Heart right ventricle (tissue), 16 donors: ENCODE results near the gene AP3B2. TPM values are rescaled to one million over a fixed set of nuclear protein-coding genes. Genes with fewer than 3 reads are reported as not detected.

Source experiments
- ATAC-seq, 8 donors: fragments of 200-7000 bp; cut with Tn5 transposase; one replicate each; pipeline ENCODE4 v1.9.1; 2020; ENCODE audit warnings: mild to moderate bottlenecking in 8 of 8, moderate library complexity in 8 of 8, moderate number of reproducible peaks in 1 of 8
- DNase-seq, 2 donors: peaks; one replicate each; pipeline ENCODE4 v3.0.0-alpha.2; 2020
- H3K27ac ChIP-seq, 10 donors: fragments of 200-600 bp; sonication (generic) in 2 of 10; one replicate each; pipeline versions ENCODE4 v1.5.0 to v1.8.0; 2020 to 2022; ENCODE audit warnings: mild to moderate bottlenecking in 3 of 10
- H3K27me3 ChIP-seq, 7 donors: fragments of 200-600 bp; one replicate each; pipeline ENCODE4 v1.8.0; 2021 to 2022; ENCODE audit warnings: mild to moderate bottlenecking in 2 of 7
- H3K36me3 ChIP-seq, 9 donors: fragments of 200-600 bp; sonication (generic) in 1 of 9; one replicate each; pipeline versions ENCODE4 v1.5.0 to v1.8.0; 2020 to 2022; ENCODE audit warnings: mild to moderate bottlenecking in 2 of 9
- H3K4me1 ChIP-seq, 9 donors: fragments of 200-600 bp; sonication (generic) in 1 of 9; one replicate each; pipeline versions ENCODE4 v1.5.0 to v1.8.0; 2020 to 2022; ENCODE audit warnings: mild to moderate bottlenecking in 4 of 9
- H3K4me3 ChIP-seq, 10 donors: fragments of 200-600 bp; sonication (generic) in 2 of 10; one replicate each; pipeline versions ENCODE4 v1.5.0 to v1.8.0; 2020 to 2022; ENCODE audit warnings: mild to moderate bottlenecking in 7 of 10, moderate library complexity in 2 of 10
- H3K9me3 ChIP-seq, 11 donors: fragments of 200-600 bp in 10 of 11; sonication (generic) in 2 of 11; one replicate each; pipeline versions ENCODE4 v1.5.0 to v1.8.0; 2013 to 2022; ENCODE audit warnings: mild to moderate bottlenecking in 2 of 11, control low read depth in 1 of 11, moderate library complexity in 1 of 11
- WGBS, 2 donors: extraction: QIAGEN DNeasy Blood & Tissue Kit; methylation state at CpG; one replicate each; pipeline ENCODE4 v1.1.7; 2013; ENCODE audit warnings: inconsistent platforms in 1 of 2; 5-methylcytosine and 5-hydroxymethylcytosine counted together
- intact Hi-C, 10 donors: fragments of 100-400 bp; cut with DNase I; formaldehyde crosslinking; loops; one replicate each; pipeline versions ENCODE4 v1.11.1 to v1.14.2; 2022
- polyA plus RNA-seq, 2 donors: library from polyadenylated mRNA; stranded (reverse); fragments of 200-250 nt; gene quantifications; one replicate each; pipeline ENCODE4 v1.2.3, GENCODE V29; 2013
- total RNA-seq, 10 donors: library from RNA; stranded (reverse); fragmentation: NEBNext Ultra II Directional in 3 of 10; extraction: Animal tissue kit (Norgen Biotek cat#: 25700) in 3 of 10; gene quantifications; one replicate each; pipeline versions ENCODE4 v1.2.1 to v1.2.4, GENCODE V29; 2021 to 2023
- TF ChIP-seq, protein P1 (sequence below), 9 donors: fragments of 200-600 bp; sonication (generic) in 2 of 9; IDR thresholded peaks; one replicate each; pipeline versions ENCODE4 v1.5.0 to v1.8.0; 2021 to 2022; ENCODE audit warnings: antibody characterized with exemption in 9 of 9, mild to moderate bottlenecking in 5 of 9, moderate library complexity in 1 of 9
- donor health status: Arrhythmogenic right ventricular cardiomyopathy.
- donor health status: ischemic (EF 13 %, LVEDD 7.1; RV severe dilation, severe dysfunction).
- donor health status: healthy with polysubstance abuse.
- donor health status: DM: no; HTN: yes; CAD: no.
- donor health status: DM: no; HTN: no; CAD: no.
- donor health status: ischemic (EF 25% LVEDD 6.9; RV normal size, moderate dysfunction).
- donor health status: ischemic (EF 25% LVEDD 5.7; RV mildly dilated, moderate dysfunction).
- donor health status: healthy.
- donor health status: DM: yes; HTN: yes; CAD: no.
- donor health status: Ischemic cardiomyopathy.
- donor health status: ischemic (EF 35%, LVEDD 5.7; RV mildly dilated, moderate dysfunction).
- donor health status: nonischemic (EF 11% LVEDD 7.7; RV severe dilation, severe dysfunction).
- donor health status: DM: yes; HTN: yes; CAD: no.
- donor health status: PGD.
- donor health status: ischemic (EF 29% LVEDD 5.4; RV normal size, mild dysfunction).
- donor health status: nonischemic (EF 23%, LVEDD 6.1; RV moderate dilation, normal function).

Gene AP3B2
- total and polyA plus RNA-seq, 12 donors, result 0.12 to 1.4 (median 0.40) TPM; not detected in 4

DNA sequence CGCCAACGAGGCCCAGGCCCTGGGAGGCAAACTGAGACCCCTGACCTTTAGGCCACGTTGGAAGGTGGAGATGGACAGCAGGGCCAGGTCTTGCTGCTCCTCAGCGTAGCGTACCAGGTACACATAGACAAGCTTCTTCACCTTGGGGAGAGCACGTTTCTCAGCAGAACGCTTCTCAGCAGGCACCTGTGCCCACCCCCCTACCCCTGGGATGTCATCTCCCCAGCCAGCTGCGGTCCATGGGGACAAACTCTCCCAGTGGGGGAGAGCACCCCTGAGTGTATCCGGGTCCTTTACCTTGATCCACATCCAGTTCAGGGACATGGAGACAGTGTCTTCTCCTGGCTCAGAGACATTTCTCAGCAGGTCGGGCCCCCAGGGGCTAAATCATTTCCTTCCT lies 21.0 kb downstream of the AP3B2 start:
- ATAC-seq (no peak), DNase-seq (no peak)
- H3K4me1 ChIP-seq, result no peaks in the 10 kb centered on the region
- no peaks in the 10 kb centered on the region for H3K9me3 ChIP-seq
- intact Hi-C loops, result no loop called here
- TF ChIP-seq, protein P1, sequence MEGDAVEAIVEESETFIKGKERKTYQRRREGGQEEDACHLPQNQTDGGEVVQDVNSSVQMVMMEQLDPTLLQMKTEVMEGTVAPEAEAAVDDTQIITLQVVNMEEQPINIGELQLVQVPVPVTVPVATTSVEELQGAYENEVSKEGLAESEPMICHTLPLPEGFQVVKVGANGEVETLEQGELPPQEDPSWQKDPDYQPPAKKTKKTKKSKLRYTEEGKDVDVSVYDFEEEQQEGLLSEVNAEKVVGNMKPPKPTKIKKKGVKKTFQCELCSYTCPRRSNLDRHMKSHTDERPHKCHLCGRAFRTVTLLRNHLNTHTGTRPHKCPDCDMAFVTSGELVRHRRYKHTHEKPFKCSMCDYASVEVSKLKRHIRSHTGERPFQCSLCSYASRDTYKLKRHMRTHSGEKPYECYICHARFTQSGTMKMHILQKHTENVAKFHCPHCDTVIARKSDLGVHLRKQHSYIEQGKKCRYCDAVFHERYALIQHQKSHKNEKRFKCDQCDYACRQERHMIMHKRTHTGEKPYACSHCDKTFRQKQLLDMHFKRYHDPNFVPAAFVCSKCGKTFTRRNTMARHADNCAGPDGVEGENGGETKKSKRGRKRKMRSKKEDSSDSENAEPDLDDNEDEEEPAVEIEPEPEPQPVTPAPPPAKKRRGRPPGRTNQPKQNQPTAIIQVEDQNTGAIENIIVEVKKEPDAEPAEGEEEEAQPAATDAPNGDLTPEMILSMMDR (IDR thresholded peaks at IDR 0.05), result no peak
- WGBS, 2 donors, result 79% methylated on average over 10 of the region's 10 CpGs
- H3K27ac ChIP-seq, result no peak overlapping the region
- H3K36me3 ChIP-seq, result no peaks in the 10 kb centered on the region
- no peak overlapping the region for H3K4me3 ChIP-seq
- peaks cover 0 to 10% (median 0%) of the 10 kb centered on the region in 7 donors for H3K27me3 ChIP-seq

DNA sequence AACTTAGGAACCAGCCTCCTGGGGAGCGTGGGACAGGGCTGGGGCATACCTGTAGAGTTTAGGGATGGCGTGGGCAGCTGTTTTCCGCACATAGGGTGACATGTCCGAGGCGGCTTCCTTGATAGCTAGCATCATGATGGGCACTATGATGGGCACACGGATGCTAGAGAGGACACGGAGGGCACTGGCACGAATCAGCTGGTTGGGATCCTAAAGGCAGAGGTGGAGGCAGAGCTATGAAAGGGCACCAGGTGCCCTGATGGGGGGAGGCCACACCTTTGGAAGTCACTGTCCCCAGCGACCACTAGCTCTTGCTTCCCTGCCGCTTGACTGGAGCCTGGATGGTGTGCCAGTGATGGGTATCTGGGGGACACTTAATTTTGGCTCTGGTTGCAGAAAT lies 28.3 kb downstream of the AP3B2 start:
- TF ChIP-seq, protein P1 (IDR thresholded peaks at IDR 0.05), result no peak
- ATAC-seq (no peak), DNase-seq (no peak)
- H3K36me3 ChIP-seq, result no peaks in the 10 kb centered on the region
- peaks cover 0 to 7% (median 3%) of the 10 kb centered on the region in 9 donors for H3K4me1 ChIP-seq
- H3K27me3 ChIP-seq, result peaks cover 8 to 65% (median 46%) of the 10 kb centered on the region in 7 donors
- intact Hi-C loops, result no loop called here
- no peak overlapping the region for H3K27ac ChIP-seq
- no peak overlapping the region for H3K4me3 ChIP-seq
- 83 to 86% methylated on average over 10 of the region's 10 CpGs for WGBS, 2 donors
- no peaks in the 10 kb centered on the region for H3K9me3 ChIP-seq

DNA sequence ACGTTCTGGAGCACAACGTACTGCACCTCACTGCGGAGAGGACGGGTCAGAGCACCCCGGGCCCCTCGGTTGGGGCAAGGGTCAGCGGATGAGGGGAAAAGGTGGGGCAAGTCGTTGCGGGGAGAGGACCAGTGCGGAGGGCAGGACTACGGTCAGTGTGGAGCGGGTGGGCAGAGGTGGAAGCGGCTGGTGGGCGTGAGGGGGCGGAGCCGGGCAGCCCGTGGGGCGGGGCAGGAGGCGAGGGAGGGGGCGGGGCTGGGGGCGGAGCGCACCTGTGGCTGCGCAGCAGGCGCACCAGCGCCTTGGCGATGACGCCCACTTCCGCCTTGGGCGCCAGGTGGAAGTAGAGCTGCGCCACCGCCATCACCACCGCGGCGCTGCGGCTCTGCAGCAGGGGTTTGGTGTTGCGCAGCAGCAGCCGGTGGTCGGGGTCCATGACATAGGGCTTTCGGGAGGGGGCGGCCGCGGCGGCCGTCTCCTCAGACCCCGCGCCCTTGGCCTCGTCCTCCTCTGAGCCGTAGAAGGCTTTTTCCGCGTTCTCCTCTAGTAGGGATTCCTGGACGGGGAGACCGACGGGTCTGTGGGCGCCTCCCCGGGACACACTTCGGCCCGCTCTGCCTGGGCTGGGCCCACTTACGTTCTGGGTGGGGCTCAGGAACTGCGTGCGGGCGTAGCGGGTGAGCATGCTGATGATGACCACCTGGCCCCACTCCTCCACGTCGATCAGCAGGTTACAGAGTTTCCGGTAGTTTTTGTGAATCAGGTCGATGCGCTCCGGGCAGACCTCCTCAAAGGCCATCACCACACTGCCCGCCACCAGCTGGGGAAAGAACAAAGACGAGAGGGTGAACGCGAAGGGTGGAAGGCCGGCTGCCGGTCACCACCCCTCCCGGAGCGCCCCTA lies 29.2 kb downstream of the AP3B2 start:
- TF ChIP-seq, protein P1 (IDR thresholded peaks at IDR 0.05), result no peak

DNA sequence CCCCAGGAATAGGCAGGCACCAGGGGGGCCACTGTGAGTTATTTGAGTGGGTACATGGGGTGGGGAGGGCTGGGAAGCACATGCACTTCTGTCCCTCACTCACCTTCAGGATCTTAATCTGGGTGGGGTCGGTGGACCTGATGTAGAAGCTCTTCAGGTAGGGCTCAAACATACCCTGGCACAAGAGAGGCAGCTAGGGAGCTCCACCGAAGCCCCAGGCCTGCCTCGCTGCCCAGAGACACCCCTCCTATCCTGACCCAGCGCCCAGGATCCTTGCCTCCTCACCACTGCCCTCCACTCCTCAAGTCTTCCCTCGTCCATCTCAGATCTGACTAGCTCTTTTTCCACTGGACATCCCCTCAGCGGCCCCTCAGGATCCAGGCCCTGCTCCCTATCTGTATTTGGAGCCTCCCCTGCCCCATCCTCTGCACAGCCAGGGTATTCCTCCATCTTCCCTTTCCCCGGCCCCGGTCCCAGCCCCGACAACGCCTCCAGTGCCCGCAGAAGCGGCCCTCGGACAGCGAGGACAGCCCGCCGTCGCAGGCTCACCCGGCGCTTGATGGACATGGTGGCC lies 30.0 kb downstream of the AP3B2 start:
- intact Hi-C loops, result no loop called here
- ATAC-seq, result no peak
- TF ChIP-seq, protein P1 (IDR thresholded peaks at IDR 0.05), result no peak
- H3K36me3 ChIP-seq, result no peaks in the 10 kb centered on the region
- H3K4me3 ChIP-seq, result peak overlapping the region in 2 of 10 donors; percentile 19 to 51
- no peaks in the 10 kb centered on the region for H3K9me3 ChIP-seq
- H3K27me3 ChIP-seq, result peaks cover 8 to 67% (median 42%) of the 10 kb centered on the region in 7 donors
- H3K27ac ChIP-seq, result no peak overlapping the region
- WGBS, 2 donors, result 25 to 27% methylated on average over 19 of the region's 19 CpGs
- no peak for DNase-seq
- peaks cover 0 to 7% (median 3%) of the 10 kb centered on the region in 9 donors for H3K4me1 ChIP-seq

More for the DNA sequence above, 29.2 kb downstream of the AP3B2 start:
- no peaks in the 10 kb centered on the region for H3K36me3 ChIP-seq
- intact Hi-C loops, result no loop called here
- peak in 3 of 8 donors; percentile 20 to 41 (median 25) for ATAC-seq
- H3K27me3 ChIP-seq, result peaks cover 8 to 67% (median 46%) of the 10 kb centered on the region in 7 donors
- H3K4me3 ChIP-seq, result peak overlapping the region in 7 of 10 donors; percentile 18 to 51 (median 20)
- no peak overlapping the region for H3K27ac ChIP-seq
- peaks cover 0 to 7% (median 3%) of the 10 kb centered on the region in 9 donors for H3K4me1 ChIP-seq
- DNase-seq, result peak in 1 of 2 donors; percentile 20
- no peaks in the 10 kb centered on the region for H3K9me3 ChIP-seq
- WGBS, 2 donors, result 2 to 3% methylated on average over 68 to 76 of the region's 76 CpGs
